ENCODE data around the gene EPS8L3. TPM values are rescaled to one million over a fixed set of nuclear protein-coding genes. Genes with fewer than 3 reads are reported as not detected.

The EPS8L3 gene
- total and polyA plus RNA-seq, 9 of the 15 experiments (the other 6 are each of a cell fraction or from before 2014, with no cell fraction given) = 0.09 to 0.42 (median 0.14) TPM; not detected in 5

- TF ChIP-seq ZBTB11 (CRISPR knock-in tag; IDR thresholded peaks at IDR 0.05) (0 out of 6 replicates have a peak, but pooled peaks of 1 of the 3 experiments have one; percentile 34), ZNF584 (CRISPR knock-in tag; IDR thresholded peaks at IDR 0.05; ENCODE audit: low read depth) (peak; percentile 47; the same call in 1 of the 2 replicates), ATF1 (CRISPR knock-in tag; IDR thresholded peaks at IDR 0.05) (no peak), ATF1 (tag; IDR thresholded peaks at IDR 0.05) (peak; percentile 52), RCOR1 (IDR thresholded peaks at IDR 0.05; ENCODE audit: borderline replicate concordance in 1 of 2, low read depth in 2 of 2, low read length in 2 of 2) (0 out of 4 replicates have a peak, but pooled peaks of 1 of the 2 experiments have one; percentile 25), RFX1 (IDR thresholded peaks at IDR 0.05) (0 out of 2 replicates have a peak, but pooled peaks have one; percentile 22), DPF2 (IDR thresholded peaks at IDR 0.05) (peak; percentile 46; the same call in 1 of the 2 replicates), CBX1 (IDR thresholded peaks at IDR 0.05; ENCODE audit: low read depth) (no peak), ZNF282 (CRISPR knock-in tag; IDR thresholded peaks at IDR 0.05) (no peak), JUND (IDR thresholded peaks at IDR 0.05; ENCODE audit: borderline replicate concordance, low read depth, low read length) (no peak; the same call in 1 of the 2 replicates), JUND (tag; IDR thresholded peaks at IDR 0.05; ENCODE audit: borderline replicate concordance, low read depth, low read length) (peak; percentile 74), DDX20 (tag; IDR thresholded peaks at IDR 0.05; ENCODE audit: low read depth) (0 out of 2 replicates have a peak, but pooled peaks have one; percentile 26), JUN (IDR thresholded peaks at IDR 0.05; ENCODE audit: borderline replicate concordance, low read depth, low read length) (peak; percentile 53; the same call in 1 of the 2 replicates), JUN (CRISPR knock-in tag; IDR thresholded peaks at IDR 0.05; ENCODE audit: borderline replicate concordance) (no peak), HINFP (tag; conservative IDR thresholded peaks at IDR 0.05; ENCODE audit: low read depth) (no peak)
- TF ChIP-seq, protein P1, sequence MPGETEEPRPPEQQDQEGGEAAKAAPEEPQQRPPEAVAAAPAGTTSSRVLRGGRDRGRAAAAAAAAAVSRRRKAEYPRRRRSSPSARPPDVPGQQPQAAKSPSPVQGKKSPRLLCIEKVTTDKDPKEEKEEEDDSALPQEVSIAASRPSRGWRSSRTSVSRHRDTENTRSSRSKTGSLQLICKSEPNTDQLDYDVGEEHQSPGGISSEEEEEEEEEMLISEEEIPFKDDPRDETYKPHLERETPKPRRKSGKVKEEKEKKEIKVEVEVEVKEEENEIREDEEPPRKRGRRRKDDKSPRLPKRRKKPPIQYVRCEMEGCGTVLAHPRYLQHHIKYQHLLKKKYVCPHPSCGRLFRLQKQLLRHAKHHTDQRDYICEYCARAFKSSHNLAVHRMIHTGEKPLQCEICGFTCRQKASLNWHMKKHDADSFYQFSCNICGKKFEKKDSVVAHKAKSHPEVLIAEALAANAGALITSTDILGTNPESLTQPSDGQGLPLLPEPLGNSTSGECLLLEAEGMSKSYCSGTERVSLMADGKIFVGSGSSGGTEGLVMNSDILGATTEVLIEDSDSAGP (CRISPR knock-in tag; IDR thresholded peaks at IDR 0.05) = no peak
Measured at GRCh38 chr1:109796484-109797302, 33.0 kb upstream of the EPS8L3 start (continued).
